ENCODE measurements around the gene SAMD1.

Gene SAMD1

DNA sequence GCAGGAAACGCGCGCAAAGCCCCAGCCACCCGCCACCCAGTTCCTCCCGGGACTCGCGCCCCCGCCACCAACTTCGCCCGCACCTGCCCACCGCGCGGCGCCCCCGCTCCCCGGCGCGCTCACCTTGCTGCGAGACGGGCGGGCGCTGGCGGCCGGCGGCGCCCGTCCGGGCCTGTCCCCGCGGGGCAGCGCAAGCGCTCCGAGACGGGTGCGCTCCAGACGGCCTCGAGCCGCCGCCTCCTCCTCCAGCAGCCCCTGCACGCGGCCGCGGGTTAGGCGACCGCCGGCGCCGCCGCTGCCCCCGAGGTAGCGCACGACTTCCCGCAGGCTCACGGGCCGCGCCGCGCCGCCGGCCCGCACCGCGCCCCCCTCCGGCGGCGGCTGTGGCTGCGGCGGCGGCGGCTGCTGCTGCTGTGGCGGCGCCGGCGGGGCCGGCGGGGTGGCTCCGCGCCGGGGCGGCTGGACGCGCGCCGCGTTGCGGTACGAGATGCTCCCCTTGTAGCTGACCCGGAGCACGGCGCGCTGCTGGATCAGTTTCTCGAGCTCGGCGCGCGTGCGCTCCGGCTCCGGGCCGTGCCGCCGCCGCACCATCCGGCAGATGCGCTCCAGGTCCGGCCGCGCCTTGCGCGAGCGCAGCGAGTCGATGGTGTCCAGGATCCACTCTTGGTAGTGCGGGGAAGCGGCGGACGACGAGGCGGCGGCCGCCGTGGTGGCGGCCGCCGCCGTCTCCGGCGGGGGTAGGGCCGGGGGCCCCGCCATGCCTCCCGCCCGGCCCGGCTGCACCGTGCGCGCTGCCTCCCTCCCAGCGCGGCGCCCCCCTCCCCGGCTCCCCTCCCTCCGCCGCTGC, 666 bp downstream of the SAMD1 start:
- peak; percentile 51 for DNase-seq (ENCODE audit: low spot score)

DNA sequence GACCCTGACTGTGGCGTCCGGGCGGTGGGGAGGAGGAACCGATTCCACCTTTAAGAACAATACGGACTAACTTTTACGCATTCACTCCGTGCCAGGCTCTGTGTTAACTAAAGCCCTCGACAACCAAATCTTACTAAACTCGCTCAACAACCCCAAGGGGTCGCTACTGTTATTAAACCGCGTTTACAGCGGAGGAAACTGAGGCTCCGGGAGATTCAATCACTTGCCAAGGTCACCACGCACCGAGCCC, 1.2 kb downstream of the SAMD1 start:
- DNase-seq (ENCODE audit: low spot score) = peak; percentile 16

DNA sequence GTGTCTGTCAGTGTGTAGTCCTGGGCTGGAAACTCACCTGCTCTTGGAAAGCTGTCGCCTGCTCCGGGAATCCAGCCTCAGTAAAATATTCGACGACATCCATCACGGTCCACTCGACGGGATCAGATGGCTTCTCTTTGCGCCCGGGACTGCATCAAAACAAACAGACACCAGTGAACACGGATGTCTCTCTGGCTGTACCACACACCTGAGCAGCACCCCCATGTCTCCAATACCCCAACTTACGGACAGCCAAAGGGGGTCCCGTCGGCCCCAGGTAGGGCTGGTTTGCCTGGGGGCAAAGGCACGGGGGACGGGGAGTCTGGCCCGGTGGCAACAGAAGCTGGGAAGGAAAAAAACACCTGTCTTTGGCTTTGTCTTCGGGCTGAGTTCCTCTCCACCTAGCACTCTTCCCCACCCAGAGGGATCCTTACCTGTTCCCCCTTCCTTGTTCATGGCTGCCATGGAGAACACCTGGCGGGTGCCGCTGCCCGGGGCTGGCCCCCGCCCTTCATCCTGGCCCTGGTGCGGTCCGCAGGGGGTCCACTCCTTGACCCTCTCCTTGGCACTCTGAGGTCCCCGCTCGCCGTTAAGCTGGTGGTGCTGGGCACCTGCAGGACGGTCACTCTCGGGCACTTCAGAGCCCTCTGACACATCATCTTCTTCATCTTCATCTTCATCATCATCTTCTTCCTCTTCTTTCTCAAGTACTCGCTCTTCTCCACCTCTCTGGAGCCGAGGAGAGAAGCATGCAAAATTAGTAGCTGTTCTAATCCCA, 1.7 kb downstream of the SAMD1 start:
- no peak for DNase-seq (ENCODE audit: low spot score)

DNA sequence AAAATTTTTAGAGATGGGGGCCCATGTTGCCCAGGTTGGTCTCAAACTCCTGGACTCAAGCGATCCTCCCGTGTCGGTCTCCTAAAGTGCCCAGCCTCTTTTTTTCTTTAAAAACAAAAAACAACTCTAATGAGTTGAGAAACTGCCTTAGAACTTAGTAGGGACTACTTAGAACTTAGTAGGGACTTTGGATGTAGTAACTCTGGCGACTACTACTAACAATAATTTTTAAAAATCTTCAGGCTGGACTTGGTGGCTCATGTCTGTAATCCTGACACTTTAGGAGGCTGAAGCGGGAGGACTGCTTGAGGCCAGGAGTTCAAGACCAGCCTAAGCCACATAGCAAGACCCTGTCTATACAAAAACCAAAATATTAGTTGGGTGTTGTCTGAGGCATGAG, 4.5 kb downstream of the SAMD1 start:
- no peak for DNase-seq (ENCODE audit: low spot score)

DNA sequence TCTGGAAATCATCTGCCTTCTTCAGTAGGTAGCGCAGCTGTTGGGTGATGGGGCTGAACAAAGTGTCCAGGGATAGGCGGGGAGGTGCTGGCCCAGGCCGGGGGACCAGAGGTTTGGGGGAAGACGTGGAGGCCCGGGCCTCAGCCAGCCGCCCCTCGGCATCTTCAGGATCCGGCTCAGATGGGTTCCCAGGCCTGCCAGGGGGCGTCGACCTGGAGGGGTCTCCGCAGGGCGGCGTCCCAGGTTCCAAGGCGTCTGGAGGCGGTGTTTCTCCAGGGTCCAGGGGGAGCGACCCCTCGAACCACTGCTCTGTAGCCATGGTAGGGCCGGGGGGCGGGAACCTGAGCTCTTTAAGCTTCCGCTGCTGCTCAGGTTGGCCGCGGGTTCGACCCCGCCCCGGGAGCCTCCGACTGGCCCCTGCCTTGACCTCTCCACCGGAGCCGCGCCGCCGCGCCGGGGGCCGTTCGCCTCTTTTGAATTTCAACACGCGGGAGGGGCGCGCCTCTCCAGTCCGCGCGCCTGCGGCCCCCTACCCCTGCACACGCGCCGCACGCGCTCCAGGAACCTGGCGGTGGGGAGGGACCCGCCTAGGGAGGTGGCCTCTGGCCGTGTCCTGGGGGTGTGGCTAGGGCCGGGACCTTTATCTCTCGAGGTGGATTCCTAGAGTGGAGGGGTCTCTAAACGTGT, 5.1 kb downstream of the SAMD1 start, which contains the start of gene C19orf67:
Gene C19orf67 (minus strand): TSS at position 475 of the 687 bp plus-strand sequence. CDS start 156 bp downstream, at position 319.
- no peak for DNase-seq (ENCODE audit: low spot score)

DNA sequence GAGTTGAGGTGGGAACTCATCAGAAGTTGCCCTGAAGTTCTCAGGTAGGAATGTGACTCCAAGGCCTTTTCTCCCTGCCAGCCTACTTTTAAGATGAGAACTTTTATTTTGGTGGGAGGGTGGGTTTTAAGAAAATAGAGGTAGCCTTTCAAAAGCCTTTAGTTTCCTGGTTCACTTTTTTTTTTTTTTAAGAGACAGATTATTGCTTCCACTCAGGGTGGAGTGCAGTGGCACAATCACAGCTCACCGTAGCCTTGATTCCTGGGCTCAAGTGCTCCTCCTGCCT, 7.9 kb downstream of the SAMD1 start:
- DNase-seq (ENCODE audit: low spot score) = no peak

DNA sequence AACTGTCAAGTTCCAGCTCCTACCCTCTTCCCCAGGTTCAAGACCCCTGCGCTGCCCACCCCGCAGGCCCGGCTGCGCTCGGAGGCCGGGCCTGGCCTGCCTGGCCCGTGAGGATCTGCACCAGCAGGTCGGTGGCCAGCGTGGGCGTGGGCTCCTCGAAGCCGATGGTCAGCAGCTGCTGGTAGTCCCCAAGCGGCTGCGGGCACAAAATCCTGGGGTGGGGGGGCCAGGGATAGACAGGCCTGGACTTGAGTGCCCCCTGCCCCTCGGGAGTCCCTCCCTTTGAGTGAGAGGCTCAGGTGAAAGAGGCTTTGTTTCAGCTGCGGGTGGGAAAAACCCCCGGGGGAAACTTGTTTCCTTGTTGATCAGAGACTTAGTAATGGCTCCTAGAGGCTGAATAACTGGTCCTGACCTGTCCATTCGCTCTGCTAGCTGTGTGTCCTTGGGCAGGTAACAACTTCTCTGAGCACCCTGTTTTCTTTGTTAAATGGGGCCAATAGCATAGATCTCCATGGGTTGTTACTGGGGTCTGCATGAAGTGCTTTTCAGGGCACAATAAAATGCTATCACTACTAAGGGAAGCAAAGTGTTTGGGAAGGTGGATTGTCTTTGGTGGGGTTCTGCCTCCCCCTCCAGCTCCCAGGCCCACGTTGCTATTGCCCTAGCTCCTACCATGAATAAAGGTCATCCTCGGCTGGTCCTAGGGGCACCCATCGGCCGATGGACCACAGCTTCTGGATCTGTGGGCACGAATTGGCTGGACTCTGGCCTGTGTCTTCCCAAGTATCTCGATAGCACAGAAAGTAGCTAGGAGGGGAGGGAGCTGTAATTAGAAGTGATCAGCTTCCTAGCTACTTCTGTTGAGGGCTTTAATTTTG, 8.5 kb downstream of the SAMD1 start:
- DNase-seq (ENCODE audit: low spot score) = no peak

DNA sequence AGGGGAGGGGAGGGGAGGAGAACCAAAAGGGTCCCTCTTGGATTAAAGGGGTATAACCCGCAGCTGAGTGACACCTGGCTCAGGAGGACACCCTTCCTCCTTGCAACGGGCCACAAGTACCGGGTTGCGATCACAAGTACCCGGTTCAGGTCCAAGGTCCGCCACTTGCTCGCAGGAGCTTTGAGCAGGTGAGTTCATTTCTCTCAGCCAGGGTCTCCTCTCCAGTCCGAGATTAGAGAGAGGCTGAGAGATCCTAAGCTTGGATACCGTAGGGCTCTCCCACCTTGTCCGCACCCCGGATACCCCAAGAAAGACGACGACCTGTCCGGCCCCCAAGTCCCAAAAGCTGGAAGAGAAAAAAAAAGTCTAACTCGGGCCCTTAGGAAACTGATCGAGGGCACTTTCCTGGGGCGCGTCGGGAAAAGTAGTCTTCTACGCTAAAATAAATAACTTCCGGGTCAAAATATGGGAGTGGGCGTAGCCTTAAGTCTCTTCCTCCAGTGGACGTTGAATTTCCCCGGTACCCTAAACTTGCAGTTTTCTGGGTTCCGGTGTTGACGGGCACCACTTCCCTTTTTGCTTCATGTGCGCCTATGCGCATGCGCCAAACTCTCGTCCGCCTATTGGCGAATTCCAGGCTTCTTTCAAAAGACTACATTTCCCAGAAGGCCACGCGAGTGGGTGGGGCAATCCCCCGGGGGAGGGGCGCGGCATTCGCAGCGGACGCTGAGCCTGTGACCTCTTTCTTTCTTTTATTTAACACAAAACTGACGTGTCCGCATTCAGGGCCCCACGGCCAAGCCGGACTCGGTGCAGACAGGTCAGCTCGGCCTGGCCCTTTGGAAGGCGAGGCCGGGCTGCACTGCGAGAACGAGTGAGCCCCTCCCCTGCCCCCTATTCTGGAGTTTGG, 9.4 kb downstream of the SAMD1 start:
- peak; percentile 99 for DNase-seq (ENCODE audit: low spot score)

DNA sequence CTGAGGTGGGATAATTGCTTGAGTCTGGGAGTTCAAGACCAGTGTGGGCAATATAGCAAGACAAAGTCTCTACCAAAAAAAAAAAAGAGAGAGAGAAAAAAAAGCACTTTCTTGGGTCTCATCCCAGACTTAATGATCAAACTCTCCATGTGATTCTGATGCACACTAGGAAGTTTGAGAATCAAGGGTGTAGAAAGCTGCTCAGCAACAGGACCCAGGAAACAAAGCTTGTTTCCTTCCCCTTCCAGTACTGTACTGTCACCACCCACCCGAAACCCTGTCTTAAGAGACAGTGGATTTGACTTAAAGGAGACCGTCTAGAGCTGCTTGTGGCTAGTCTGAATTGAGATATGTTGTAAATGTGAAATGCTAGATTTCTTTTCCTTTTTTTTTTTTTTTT, 12.1 kb downstream of the SAMD1 start:
- DNase-seq (ENCODE audit: low spot score) = no peak

DNA sequence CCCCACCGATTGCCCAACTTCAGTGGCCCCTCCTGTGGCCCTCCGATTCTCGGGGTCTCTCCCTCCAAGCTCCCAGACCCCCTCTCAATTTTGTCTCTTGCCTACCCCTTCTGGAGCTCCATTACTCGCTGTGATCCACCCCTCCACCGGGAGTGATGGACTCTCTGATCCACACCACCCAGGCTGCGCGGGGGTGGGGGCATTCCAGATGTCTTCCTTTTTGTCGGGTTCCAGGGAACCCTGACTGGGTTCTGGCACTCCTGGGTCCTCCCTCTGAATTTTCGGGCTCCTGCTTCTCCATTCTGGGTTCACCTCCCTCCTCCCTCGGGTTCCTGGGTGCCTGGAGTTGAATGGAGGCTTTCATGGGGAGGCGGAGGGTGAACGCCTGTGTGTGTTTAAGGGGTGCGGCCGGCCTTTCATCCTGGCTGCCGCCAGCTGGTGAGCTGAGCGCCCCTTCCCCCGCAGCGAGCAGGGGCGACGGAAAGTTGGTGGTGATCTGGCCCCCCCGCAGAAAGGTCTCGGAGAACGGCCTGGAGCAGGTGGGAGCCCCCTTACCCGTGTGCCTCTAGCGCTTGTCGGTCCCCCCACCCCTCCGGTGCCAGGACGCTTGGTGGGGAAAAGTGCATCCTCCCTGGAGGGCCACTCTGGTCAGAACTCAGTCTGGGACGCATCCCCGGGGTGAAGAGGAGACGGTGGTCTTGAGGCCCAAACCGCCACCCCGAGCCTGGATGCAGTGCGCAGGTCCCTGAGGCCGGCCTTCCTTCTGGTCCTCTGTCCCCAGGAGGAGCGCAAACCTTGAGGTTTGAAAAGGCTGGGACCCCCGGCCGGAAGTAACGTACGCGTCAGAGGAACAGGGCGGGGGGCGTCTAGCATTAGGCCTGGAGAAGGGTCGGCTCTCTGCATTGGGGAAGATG, 16.4 kb downstream of the SAMD1 start:
- peak; percentile 38 for DNase-seq (ENCODE audit: low spot score)

DNA sequence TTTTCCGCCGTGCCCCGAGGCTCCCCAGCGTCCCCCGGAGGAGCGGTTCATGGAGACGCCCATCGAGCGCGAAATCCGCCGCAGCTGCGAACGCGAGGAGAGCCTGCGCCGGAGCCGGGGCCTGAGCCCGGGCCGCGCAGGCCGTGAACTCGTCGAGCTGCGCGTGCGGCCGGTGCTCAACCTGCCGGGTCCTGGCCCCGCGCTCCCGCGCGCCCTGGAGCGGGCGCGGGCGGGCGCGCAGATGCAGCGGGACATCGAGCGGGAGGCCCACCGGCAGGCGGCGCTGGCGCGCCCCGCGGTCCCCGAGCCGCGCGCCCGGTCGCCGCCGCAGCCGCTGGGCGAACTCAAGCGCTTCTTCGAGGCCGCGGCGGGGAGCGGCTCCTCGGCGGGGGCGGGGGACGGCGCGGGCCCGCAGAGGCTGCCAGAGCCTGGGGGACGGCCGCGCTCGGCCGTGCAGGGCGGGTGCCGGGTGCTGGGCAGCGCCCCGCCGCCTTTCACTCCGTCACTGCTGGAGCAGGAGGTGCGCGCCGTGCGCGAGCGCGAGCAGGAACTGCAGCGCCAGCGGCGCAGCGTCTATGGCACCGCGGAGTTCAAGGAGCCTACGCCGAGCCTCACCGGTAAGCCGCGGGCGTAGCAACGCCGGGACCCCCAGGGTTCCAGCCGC, 17.2 kb downstream of the SAMD1 start:
- DNase-seq (ENCODE audit: low spot score) = peak; percentile 79

DNA sequence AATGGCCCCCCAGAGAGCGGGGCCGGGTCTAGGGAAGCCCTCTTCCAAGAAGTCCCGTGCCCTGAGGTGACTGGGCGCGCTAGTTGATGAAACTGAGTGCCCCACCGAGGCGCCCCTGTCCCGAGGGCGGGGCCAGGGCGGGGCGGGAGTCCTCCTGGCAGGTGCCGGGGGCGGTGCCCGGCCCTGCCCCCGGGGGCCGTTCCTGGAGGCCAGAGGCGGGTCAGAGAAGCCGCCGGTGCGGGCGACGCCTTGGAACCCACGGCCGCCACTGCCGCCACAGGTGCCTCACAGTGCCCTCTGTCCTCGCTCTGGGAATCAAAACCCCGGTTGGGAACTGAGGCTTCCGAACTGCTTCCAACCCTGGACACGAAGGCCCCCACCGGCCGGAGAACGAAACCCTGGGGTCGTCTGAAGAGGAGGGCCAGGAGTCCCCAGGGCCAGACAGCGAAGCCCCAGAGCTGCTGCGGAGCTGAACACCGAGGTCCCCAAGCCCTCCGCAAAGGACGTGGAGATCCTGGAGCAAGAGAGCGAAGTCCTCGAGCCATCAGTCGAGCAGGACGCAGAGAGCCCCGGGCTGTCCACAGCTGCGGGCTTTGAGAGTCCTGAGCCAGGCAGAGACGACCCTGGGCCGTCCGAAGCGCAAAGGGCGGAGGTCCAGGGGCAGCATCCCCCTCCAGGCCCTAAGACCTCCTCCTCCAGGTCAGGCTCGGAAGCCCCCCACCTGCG, 17.9 kb downstream of the SAMD1 start, which contains the start of gene MISP3:
Gene MISP3 (plus strand): TSS at position 252 of the 726 bp plus-strand sequence. CDS start 524 bp downstream, outside the sequence.
- peak; percentile 66 for DNase-seq (ENCODE audit: low spot score)

DNA sequence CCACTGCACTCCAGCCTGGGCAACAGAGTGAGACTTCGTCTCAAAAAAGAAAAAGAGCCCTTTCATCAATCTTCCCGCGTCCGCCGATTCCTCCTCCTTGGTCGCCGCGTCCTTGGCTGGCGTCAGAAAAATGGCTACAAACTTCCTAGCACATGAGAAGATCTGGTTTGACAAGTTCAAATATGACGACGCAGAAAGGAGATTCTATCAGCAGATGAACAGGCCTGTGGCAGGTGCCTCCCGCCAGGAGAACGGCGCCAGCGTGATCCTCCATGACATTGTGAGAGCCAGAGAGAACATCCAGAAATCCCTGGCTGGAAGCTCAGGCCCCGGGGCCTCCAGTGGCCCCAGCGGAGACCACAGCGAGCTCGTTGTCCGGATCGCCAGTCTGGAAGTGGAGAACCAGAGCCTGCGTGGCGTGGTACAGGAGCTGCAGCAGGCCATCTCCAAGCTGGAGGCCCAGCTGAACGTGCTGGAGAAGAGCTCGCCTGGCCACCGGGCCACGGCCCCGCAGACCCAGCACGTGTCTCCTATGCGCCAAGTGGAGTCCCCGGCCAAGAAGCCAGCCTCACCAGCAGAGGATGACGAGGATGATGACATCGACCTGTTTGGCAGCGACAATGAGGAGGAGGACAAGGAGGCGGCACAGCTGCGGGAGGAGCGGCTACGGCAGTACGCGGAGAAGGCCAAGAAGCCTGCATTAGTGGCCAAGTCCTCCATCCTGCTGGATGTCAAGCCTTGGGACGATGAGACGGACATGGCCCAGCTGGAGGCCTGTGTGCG, 20.1 kb downstream of the SAMD1 start:
- no peak for DNase-seq (ENCODE audit: low spot score)

DNA sequence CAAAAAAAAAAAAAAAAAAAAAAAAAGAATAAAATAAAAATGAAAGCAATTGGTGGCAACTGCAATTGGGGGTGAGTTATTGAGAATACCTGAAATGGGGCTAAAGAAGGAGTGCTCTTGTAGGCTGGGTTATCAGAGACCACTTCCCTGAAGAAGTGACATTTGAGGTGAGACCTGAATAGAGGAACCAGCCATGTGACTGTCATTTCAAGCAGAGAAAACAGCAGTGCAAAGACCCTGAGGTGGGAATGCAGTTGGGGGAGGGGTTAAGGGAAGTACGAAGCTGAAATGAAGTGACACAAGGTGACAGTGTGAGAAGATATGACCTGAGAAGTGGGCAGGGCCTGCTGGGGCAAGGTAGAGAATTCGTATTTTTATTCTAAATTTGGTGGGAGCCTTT, 24.4 kb downstream of the SAMD1 start:
- DNase-seq (ENCODE audit: low spot score) = no peak

DNA sequence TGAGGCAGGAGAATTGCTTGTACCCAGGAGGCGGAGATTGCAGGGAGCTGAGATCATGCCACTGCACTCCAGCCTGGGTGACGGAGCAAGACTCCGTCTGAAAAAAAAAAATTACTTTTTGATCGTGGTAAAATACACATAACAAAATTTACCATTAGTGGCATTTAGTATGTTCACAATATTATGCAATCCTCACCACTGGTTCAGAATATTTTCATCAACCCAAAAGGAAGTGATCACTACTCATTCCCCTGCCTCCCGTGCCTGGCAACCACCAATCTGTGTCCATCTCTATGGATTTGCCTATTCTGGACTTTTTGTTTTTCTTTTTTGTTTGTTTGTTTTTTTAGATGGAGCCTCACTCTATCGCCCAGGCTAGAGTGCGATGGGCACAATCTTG, 27.4 kb downstream of the SAMD1 start:
- DNase-seq (ENCODE audit: low spot score) = no peak

DNA sequence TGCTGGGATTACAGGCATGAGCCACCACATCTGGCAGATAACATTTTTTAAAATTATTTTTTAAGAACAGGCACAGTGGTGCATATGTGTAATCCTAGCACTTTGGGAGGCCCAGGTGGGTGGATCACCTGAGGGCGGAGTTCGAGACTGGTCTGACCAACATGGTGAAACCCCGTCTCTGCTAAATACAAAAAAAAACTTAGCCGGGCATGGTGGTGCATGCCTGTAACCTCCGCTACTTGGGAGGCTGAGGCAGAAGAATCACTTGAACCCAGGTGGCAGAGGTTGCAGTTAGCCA, 28.0 kb downstream of the SAMD1 start:
- DNase-seq (ENCODE audit: low spot score) = no peak

DNA sequence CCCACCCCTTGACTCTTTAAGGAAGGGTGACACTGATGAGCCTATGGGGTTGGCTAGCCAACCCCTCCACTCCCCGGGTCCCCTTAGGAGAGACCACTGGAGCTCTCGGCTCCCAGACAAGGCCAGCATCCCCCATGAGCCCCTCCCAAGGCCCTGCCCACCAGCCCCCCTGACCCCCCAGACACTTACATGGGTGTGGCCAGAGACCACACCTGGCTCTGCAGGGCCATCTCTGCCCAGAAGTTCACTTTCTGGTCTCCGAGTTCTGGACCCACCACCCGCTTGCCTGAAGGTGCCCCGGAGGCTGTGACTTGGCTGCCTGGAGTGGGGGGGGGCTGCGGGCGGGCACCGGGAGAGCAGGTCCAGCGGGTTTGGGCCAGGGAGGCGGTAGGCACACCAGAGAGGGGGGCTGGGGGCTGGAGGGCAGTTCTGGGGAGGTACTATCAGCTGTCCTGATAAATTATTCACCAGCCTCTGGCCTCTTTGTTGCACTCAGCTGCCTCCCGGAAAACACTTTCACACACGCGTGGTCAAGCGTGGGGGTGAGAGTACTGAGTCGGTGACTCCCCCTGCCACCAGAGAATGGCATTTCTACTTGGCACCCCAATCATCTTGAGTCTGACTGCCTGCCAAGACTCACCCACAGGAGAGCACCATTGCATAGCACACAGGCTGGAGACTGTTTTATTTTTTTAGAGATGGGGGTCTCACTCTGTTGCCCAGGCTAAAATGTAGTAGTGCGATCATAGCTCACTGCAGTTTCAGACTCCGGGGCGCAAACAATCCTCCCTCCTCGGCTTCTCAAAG, 28.6 kb downstream of the SAMD1 start, which contains the start of gene PALM3:
Gene PALM3 (minus strand): TSS at position 326 of the 807 bp plus-strand sequence. CDS start 96 bp downstream, at position 230.
- no peak for DNase-seq (ENCODE audit: low spot score)

Data from LoVo (cell line).